ENCODE results near the gene CST3.

DNA sequence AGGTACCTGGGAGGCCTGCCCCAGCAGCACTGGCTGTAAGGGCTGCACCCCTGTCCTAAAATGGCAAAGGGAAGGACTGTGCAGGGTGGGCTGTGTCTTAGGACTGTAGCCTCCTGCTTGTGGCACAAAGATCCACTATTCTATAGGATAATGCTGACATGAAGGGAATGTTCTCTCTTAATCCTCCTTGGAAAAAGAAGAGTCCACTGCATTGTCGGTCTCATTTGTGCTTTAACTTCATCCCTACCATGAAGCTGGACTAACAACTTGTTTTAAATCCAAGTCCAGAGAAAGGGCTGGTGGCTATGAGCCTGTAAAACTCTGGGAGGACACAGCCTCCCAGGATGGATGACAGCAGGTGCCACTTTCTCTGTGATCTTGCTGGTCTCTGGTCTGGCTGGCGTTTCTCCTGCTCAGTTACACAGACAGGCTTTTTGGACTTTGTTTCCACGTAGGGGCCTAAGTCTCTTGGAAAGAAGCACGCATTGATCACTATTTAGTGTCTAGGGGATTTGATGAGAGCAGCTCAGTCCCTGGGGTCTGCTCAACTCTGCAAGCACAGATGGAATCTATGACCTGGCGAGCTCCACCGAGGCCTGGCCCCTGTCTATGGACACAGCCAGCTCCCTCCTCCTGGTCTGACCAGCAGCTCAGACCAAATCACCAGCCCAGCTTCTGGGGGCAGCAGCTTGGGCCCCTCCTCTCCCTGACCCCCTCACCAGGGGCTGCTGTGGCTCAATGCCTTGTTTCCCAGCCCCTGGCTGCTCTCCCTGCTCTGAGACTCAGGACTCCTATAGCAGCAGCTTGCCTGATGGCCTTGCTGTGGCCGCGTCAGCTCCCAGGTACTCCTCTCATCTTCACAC lies 4.8 kb downstream of the CST3 start:
- TF ChIP-seq, protein P1, sequence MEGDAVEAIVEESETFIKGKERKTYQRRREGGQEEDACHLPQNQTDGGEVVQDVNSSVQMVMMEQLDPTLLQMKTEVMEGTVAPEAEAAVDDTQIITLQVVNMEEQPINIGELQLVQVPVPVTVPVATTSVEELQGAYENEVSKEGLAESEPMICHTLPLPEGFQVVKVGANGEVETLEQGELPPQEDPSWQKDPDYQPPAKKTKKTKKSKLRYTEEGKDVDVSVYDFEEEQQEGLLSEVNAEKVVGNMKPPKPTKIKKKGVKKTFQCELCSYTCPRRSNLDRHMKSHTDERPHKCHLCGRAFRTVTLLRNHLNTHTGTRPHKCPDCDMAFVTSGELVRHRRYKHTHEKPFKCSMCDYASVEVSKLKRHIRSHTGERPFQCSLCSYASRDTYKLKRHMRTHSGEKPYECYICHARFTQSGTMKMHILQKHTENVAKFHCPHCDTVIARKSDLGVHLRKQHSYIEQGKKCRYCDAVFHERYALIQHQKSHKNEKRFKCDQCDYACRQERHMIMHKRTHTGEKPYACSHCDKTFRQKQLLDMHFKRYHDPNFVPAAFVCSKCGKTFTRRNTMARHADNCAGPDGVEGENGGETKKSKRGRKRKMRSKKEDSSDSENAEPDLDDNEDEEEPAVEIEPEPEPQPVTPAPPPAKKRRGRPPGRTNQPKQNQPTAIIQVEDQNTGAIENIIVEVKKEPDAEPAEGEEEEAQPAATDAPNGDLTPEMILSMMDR (IDR thresholded peaks at IDR 0.05) = no peak
- no peak for TF ChIP-seq POLR2A (IDR thresholded peaks at IDR 0.05)
- TF ChIP-seq EP300 (IDR thresholded peaks at IDR 0.05; ENCODE audit: low read depth) = no peak
- TF ChIP-seq POLR2AphosphoS5 (IDR thresholded peaks at IDR 0.05) = no peak
